ENCODE measurements around the gene TIE1. TPM values are rescaled to one million over a fixed set of nuclear protein-coding genes. Genes with fewer than 3 reads are reported as not detected.

Gene TIE1
- total and polyA plus RNA-seq, 7 donors: 1.2 to 33.8 (median 9.5) TPM

Other genes starting within 250 kb of the TIE1 start
- 10 to 100 TPM; 34.9 to 48.7 (median 41.6) TPM for gene EBNA1BP2, start 128.7 kb upstream of the TIE1 start, total RNA-seq
- 10 to 100 TPM; 51.6 to 75.0 (median 63.7) TPM for gene EBNA1BP2, start 128.7 kb upstream of the TIE1 start, polyA plus RNA-seq
- under 1 TPM in 1 of 4 donors, not detected in 3; under 0.01 TPM for gene CFAP57, start 128.7 kb upstream of the TIE1 start, total RNA-seq
- under 1 TPM in 1 of 3 donors, not detected in 2; 0.06 TPM for gene CFAP57, start 128.7 kb upstream of the TIE1 start, polyA plus RNA-seq
- gene TMEM125, start 31.0 kb upstream of the TIE1 start, total RNA-seq: not detected
- 10 to 100 TPM; 29.4 to 41.7 (median 29.6) TPM for gene TMEM125, start 31.0 kb upstream of the TIE1 start, polyA plus RNA-seq
- 1 to 10 TPM in 1 of 4 donors, not detected in 3; 2.1 TPM for gene C1orf210, start 15.4 kb upstream of the TIE1 start, total RNA-seq
- gene C1orf210, start 15.4 kb upstream of the TIE1 start, polyA plus RNA-seq: 10 to 100 TPM; 44.6 to 68.5 (median 64.3) TPM
- gene MPL, start 36.8 kb downstream of the TIE1 start, total RNA-seq: not detected
- not detected for gene MPL, start 36.8 kb downstream of the TIE1 start, polyA plus RNA-seq
- 1 to 10 TPM in 2 of 4 donors, under 1 TPM in 2; 0.66 to 3.4 (median 1.2) TPM for gene CDC20, start 58.0 kb downstream of the TIE1 start, total RNA-seq
- gene CDC20, start 58.0 kb downstream of the TIE1 start, polyA plus RNA-seq: 10 to 100 TPM; 11.4 to 65.7 (median 17.1) TPM
- 10 to 100 TPM; 26.8 to 39.6 (median 29.5) TPM for gene ELOVL1, start 67.0 kb downstream of the TIE1 start, total RNA-seq
- 100 to 1,000 TPM in 1 of 3 donors, 10 to 100 TPM in 2; 43.2 to 155 (median 63.6) TPM for gene ELOVL1, start 67.0 kb downstream of the TIE1 start, polyA plus RNA-seq
- 10 to 100 TPM; 25.3 to 33.4 (median 29.6) TPM for gene MED8, start 88.8 kb downstream of the TIE1 start, total RNA-seq
- 10 to 100 TPM; 34.2 to 43.9 (median 36.6) TPM for gene MED8, start 88.8 kb downstream of the TIE1 start, polyA plus RNA-seq
- 10 to 100 TPM; 19.1 to 47.4 (median 25.2) TPM for gene SZT2, start 88.9 kb downstream of the TIE1 start, total RNA-seq
- gene SZT2, start 88.9 kb downstream of the TIE1 start, polyA plus RNA-seq: 10 to 100 TPM in 1 of 3 donors, 1 to 10 TPM in 2; 4.6 to 39.2 (median 4.8) TPM
- gene HYI, start 152.9 kb downstream of the TIE1 start, total RNA-seq: 100 to 1,000 TPM in 1 of 4 donors, 10 to 100 TPM in 3; 65.8 to 104 (median 78.7) TPM
- 10 to 100 TPM; 40.4 to 72.8 (median 55.9) TPM for gene HYI, start 152.9 kb downstream of the TIE1 start, polyA plus RNA-seq
- 10 to 100 TPM; 38.2 to 78.7 (median 42.9) TPM for gene PTPRF, start 229.9 kb downstream of the TIE1 start, total RNA-seq
- gene PTPRF, start 229.9 kb downstream of the TIE1 start, polyA plus RNA-seq: 100 to 1,000 TPM in 1 of 3 donors, 10 to 100 TPM in 2; 18.6 to 125 (median 31.7) TPM